ENCODE measurements around the gene MNT.

MNT gene

GRCh38 chr17:2395258-2396181 lies 5.3 kb downstream of the MNT start:
- Histone ChIP-seq H3K4me3 (no peak overlapping the region), H3K36me3 (ENCODE audit: insufficient read depth, low read length) (no peaks in the 10 kb centered on the region), H3K27ac (peak overlapping the region; percentile 89), H3K9ac (ENCODE audit: insufficient read length) (no peak overlapping the region), H3K9me3 (ENCODE audit: low read depth, low read length) (no peaks in the 10 kb centered on the region)
- no peak for DNase-seq (ENCODE audit: low read depth, low spot score)
- no peak for TF ChIP-seq POLR2AphosphoS5 (IDR thresholded peaks at IDR 0.05; ENCODE audit: borderline replicate concordance, low read depth, low read length)
- no peak for TF ChIP-seq FOXP2 (optimal IDR thresholded peaks at IDR 0.05; ENCODE audit: control extremely low read depth, extremely low read length, insufficient read depth)
- TF ChIP-seq EZH2 (IDR thresholded peaks at IDR 0.05), result no peak

DNA sequence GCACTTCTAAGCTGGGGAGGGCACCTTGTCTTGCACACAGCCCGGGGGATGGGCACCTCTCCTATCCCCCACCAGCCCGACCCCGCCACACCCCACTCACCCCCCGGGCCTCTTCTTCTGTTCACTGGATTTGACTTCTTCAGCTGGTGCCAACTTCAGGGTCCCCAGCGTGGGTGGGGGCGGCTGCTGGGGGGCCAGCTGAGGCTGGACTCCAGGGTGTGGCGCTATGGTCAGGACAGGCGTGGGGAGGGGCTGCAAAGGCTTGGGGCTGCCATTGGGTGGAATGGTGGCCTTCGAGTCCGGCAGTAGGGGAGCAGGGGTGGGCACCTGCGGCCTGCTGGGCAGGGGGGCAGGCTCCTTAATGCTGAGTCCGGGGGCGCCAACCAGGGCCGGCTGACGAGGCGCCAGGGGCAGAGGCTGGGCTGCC lies 6.1 kb downstream of the MNT start:
- H3K36me3 ChIP-seq (ENCODE audit: insufficient read depth, low read length), result no peaks in the 10 kb centered on the region
- no peak for DNase-seq (ENCODE audit: low read depth, low spot score)
- no peak for TF ChIP-seq POLR2AphosphoS5 (IDR thresholded peaks at IDR 0.05; ENCODE audit: borderline replicate concordance, low read depth, low read length)
- no peak for TF ChIP-seq EZH2 (IDR thresholded peaks at IDR 0.05)
- TF ChIP-seq FOXP2 (optimal IDR thresholded peaks at IDR 0.05; ENCODE audit: control extremely low read depth, extremely low read length, insufficient read depth), result no peak
- no peaks in the 10 kb centered on the region for H3K9me3 ChIP-seq (ENCODE audit: low read depth, low read length)
- no peak overlapping the region for H3K4me3 ChIP-seq
- H3K27ac ChIP-seq, result no peak overlapping the region
- H3K9ac ChIP-seq (ENCODE audit: insufficient read length), result no peak overlapping the region

DNA sequence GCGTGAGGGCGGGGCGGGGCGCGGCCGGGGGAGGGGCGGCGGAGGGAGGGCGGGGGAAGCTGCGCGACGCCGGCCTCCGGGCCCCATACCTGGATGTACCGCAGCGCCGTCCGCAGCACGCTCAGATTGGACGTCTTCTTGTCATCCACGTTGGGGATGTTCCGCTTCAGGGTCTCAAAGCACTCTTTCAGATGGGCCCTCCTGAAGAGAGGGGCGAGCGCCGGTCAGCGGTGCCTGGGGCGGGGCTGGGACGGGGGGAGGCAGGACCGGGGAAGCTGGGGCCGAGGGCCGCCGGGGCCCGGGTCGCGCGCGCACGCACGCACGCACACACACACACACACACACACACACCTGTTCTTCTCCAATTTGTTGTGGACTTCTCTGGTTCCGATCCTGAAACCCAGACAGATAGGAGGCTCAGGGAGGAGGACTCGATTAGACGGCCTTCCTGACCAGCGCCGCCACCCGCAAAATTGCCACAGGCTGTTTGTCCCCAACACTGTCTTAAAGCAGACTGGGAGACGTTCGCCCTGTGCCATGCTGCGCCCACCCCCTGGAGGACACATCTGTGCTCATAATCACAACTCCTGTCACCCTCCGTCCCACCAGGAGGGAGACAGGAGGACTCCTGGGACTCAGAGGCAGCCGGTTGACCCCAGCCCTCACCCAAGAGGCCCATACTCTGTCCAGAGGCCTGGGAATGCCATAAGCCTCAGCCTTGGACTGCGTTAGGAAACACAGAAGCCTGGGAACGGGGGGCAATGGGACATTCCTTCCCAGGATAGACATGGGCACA lies 6.7 kb downstream of the MNT start:
- H3K4me3 ChIP-seq, result peak overlapping the region; percentile 89
- peak overlapping the region; percentile 3; the same call in 1 of the 2 replicates for H3K27ac ChIP-seq
- TF ChIP-seq POLR2AphosphoS5 (IDR thresholded peaks at IDR 0.05; ENCODE audit: borderline replicate concordance, low read depth, low read length) (no peak), EZH2 (IDR thresholded peaks at IDR 0.05) (no peak), FOXP2 (optimal IDR thresholded peaks at IDR 0.05; ENCODE audit: control extremely low read depth, extremely low read length, insufficient read depth) (no peak)
- no peak for DNase-seq (ENCODE audit: low read depth, low spot score)
- peak overlapping the region; percentile 32 for H3K9ac ChIP-seq (ENCODE audit: insufficient read length)
- H3K9me3 ChIP-seq (ENCODE audit: low read depth, low read length), result no peaks in the 10 kb centered on the region
- H3K36me3 ChIP-seq (ENCODE audit: insufficient read depth, low read length), result no peaks in the 10 kb centered on the region

- peak overlapping the region; percentile 97 for H3K27ac ChIP-seq
- DNase-seq (ENCODE audit: low read depth, low spot score), result no peak
- peak overlapping the region; percentile 90 for H3K9ac ChIP-seq (ENCODE audit: insufficient read length)
- H3K36me3 ChIP-seq (ENCODE audit: insufficient read depth, low read length), result no peaks in the 10 kb centered on the region
- peak overlapping the region; percentile 89 for H3K4me3 ChIP-seq
- H3K9me3 ChIP-seq (ENCODE audit: low read depth, low read length), result no peaks in the 10 kb centered on the region
- TF ChIP-seq FOXP2 (optimal IDR thresholded peaks at IDR 0.05; ENCODE audit: control extremely low read depth, extremely low read length, insufficient read depth), result no peak
- no peak; the same call in 1 of the 2 replicates for TF ChIP-seq POLR2AphosphoS5 (IDR thresholded peaks at IDR 0.05; ENCODE audit: borderline replicate concordance, low read depth, low read length)
- no peak for TF ChIP-seq EZH2 (IDR thresholded peaks at IDR 0.05)
These were observed 7.5 kb downstream of the MNT start for GRCh38 chr17:2393174-2393953.

DNA sequence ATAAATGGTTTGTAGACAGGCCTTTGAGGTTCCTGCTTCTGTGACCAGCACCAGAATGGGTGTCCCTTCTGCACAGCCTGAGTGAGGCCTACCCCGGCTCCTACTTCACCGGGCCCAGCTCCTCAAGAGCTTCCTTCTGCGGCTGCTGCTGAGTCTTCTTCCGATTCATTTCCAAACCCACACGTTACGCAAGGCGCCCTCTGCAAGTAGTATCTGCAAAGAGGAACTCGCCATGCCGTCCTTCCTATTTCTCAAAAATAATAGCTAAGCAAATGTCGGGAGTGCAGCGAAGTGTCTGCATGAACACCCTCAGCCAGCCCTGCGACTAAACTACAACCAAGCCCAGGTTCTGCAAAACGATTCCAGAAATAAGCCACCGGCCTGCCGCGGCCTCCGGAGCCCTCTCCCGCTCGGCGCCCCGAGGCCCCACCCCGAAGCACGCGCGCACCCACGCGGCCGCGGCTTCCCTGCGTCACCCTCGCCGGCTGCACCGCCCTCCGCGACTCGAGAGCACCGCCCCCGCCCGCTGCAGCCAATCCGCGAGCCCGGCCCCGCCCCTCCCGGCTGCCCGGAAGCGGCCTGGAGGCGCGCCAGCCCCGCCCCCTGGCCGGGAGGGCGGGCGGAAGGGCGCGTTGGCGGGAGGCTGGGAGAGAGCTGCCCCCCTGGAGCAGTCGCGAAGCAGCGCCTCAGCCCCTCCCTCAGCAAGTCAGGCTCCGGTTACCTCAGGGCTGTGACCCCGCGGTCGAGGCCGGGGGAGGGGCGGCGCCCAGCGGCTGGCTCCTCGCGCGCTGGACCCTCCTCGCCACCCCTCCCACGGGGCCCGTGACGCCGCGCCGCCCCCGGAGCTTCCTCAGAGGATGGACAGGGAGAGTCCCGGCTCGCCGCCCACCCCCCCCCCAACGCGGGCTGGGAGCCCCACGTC lies 8.3 kb downstream of the MNT start:
- TF ChIP-seq EZH2 (IDR thresholded peaks at IDR 0.05), result no peak
- TF ChIP-seq FOXP2 (optimal IDR thresholded peaks at IDR 0.05; ENCODE audit: control extremely low read depth, extremely low read length, insufficient read depth), result no peak
- peak; percentile 67; the same call in 1 of the 2 replicates for TF ChIP-seq POLR2AphosphoS5 (IDR thresholded peaks at IDR 0.05; ENCODE audit: borderline replicate concordance, low read depth, low read length)
- peak overlapping the region; percentile 89 for H3K4me3 ChIP-seq

GRCh38 chr17:2391597-2392251 lies 9.1 kb downstream of the MNT start:
- Histone ChIP-seq H3K27ac (peak overlapping the region; percentile 90), H3K4me3 (peak overlapping the region; percentile 89), H3K9ac (ENCODE audit: insufficient read length) (peak overlapping the region; percentile 79), H3K36me3 (ENCODE audit: insufficient read depth, low read length) (no peaks in the 10 kb centered on the region), H3K9me3 (ENCODE audit: low read depth, low read length) (no peaks in the 10 kb centered on the region)
- TF ChIP-seq FOXP2 (optimal IDR thresholded peaks at IDR 0.05; ENCODE audit: control extremely low read depth, extremely low read length, insufficient read depth) (no peak), EZH2 (IDR thresholded peaks at IDR 0.05) (no peak), POLR2AphosphoS5 (IDR thresholded peaks at IDR 0.05; ENCODE audit: borderline replicate concordance, low read depth, low read length) (no peak; the same call in 1 of the 2 replicates)
- no peak for DNase-seq (ENCODE audit: low read depth, low spot score)

More for the DNA sequence above, 8.3 kb downstream of the MNT start:
- Histone ChIP-seq H3K36me3 (ENCODE audit: insufficient read depth, low read length) (no peaks in the 10 kb centered on the region), H3K9ac (ENCODE audit: insufficient read length) (peak overlapping the region; percentile 79), H3K27ac (peak overlapping the region; percentile 97), H3K9me3 (ENCODE audit: low read depth, low read length) (no peaks in the 10 kb centered on the region)
- no peak for DNase-seq (ENCODE audit: low read depth, low spot score)

Measured in SK-N-MC (cell line).